Ascending aorta (tissue), 2 donors: ENCODE data around the gene LHX5. TPM values are rescaled to one million over a fixed set of nuclear protein-coding genes. Genes with fewer than 3 reads are reported as not detected.

Experiments
- DNase-seq, 2 donors: peaks; one replicate each; pipeline ENCODE4 v3.0.0-alpha.2; 2019; ENCODE audit warnings: low spot score in 2 of 2
- H3K27ac ChIP-seq, 2 donors: fragments of 200-600 bp; sonication (generic); one replicate each; pipeline ENCODE4 v1.5.1; 2016 to 2017; ENCODE audit warnings: mild to moderate bottlenecking in 1 of 2
- H3K27me3 ChIP-seq: fragments of 200-600 bp; sonication (generic); one replicate; pipeline ENCODE4 v1.5.1; 2017
- H3K36me3 ChIP-seq, 2 donors: fragments of 200-600 bp; sonication (generic); one replicate each; pipeline ENCODE4 v1.5.1; 2016
- H3K4me1 ChIP-seq, 2 donors: fragments of 200-600 bp; sonication (generic); one replicate each; pipeline ENCODE4 v1.5.1; 2016 to 2017; ENCODE audit warnings: mild to moderate bottlenecking in 1 of 2
- H3K4me3 ChIP-seq, 2 donors: fragments of 200-600 bp; sonication (generic); one replicate each; pipeline ENCODE4 v1.5.1; 2016 to 2017; ENCODE audit warnings: mild to moderate bottlenecking in 1 of 2
- H3K9me3 ChIP-seq, 2 donors: fragments of 200-600 bp; sonication (generic); one replicate each; pipeline ENCODE4 v1.5.1; 2016
- CTCF ChIP-seq, 3 experiments: fragments of 200-600 bp in 2 of 3; fragments of 450-650 bp in 1 of 3; sonication (generic) in 2 of 3; IDR thresholded peaks; one replicate each; pipeline ENCODE4 v1.5.1; 2016 to 2019; ENCODE audit warnings: antibody characterized with exemption in 3 of 3, mild to moderate bottlenecking in 1 of 3, moderate library complexity in 1 of 3
- intact Hi-C: fragments of 100-400 bp; cut with DNase I; formaldehyde crosslinking; loops from one replicate; pipeline ENCODE4 v1.15.1; 2023
- total RNA-seq: library from RNA; depleted of rRNA; stranded (reverse); fragments of >200 nt; gene quantifications from one replicate; pipeline ENCODE4 v1.1.0, GENCODE V29; 2016

LHX5 gene
- total RNA-seq, 1 donor from 2014 or later, result not detected

- H3K36me3 ChIP-seq, result no peaks in the 10 kb centered on the region
- intact Hi-C loops, result no loop called here
- DNase-seq, result no peak
- H3K27ac ChIP-seq, result no peak overlapping the region
- peaks cover 8% of the 10 kb centered on the region for H3K27me3 ChIP-seq
- no peaks in the 10 kb centered on the region for H3K4me1 ChIP-seq
- no peaks in the 10 kb centered on the region for H3K9me3 ChIP-seq
- no peak overlapping the region for H3K4me3 ChIP-seq
- TF ChIP-seq CTCF (IDR thresholded peaks at IDR 0.05), result no peak
Observed at GRCh38 chr12:113480336-113480971, 8.8 kb upstream of the LHX5 start.

- H3K36me3 ChIP-seq, result no peaks in the 10 kb centered on the region
- no peak for DNase-seq
- intact Hi-C loops, result no loop called here
- TF ChIP-seq CTCF (IDR thresholded peaks at IDR 0.05), result no peak
- no peaks in the 10 kb centered on the region for H3K9me3 ChIP-seq
- H3K4me3 ChIP-seq, result no peak overlapping the region
- peaks cover 8% of the 10 kb centered on the region for H3K27me3 ChIP-seq
- no peaks in the 10 kb centered on the region for H3K4me1 ChIP-seq
- H3K27ac ChIP-seq, result no peak overlapping the region
Observed at GRCh38 chr12:113479590-113480335, 8.1 kb upstream of the LHX5 start.

- Histone ChIP-seq H3K27me3 (peaks cover 8% of the 10 kb centered on the region), H3K27ac (no peak overlapping the region), H3K9me3 (no peaks in the 10 kb centered on the region), H3K4me1 (no peaks in the 10 kb centered on the region), H3K36me3 (no peaks in the 10 kb centered on the region), H3K4me3 (no peak overlapping the region)
- no peak for TF ChIP-seq CTCF (IDR thresholded peaks at IDR 0.05)
- DNase-seq, result no peak
- intact Hi-C loops, result no loop called here
Observed at GRCh38 chr12:113479216-113479589, 7.5 kb upstream of the LHX5 start.

GRCh38 chr12:113478351-113479011, 6.8 kb upstream of the LHX5 start:
- TF ChIP-seq CTCF (IDR thresholded peaks at IDR 0.05), result no peak
- Histone ChIP-seq H3K27ac (no peak overlapping the region), H3K4me3 (no peak overlapping the region), H3K4me1 (no peaks in the 10 kb centered on the region), H3K36me3 (no peaks in the 10 kb centered on the region), H3K9me3 (no peaks in the 10 kb centered on the region), H3K27me3 (peaks cover 8% of the 10 kb centered on the region)
- no peak for DNase-seq
- intact Hi-C loops, result no loop called here

- H3K4me1 ChIP-seq, result no peaks in the 10 kb centered on the region
- no peak overlapping the region for H3K4me3 ChIP-seq
- intact Hi-C loops, result no loop called here
- no peaks in the 10 kb centered on the region for H3K9me3 ChIP-seq
- DNase-seq, result no peak
- H3K27me3 ChIP-seq, result peaks cover 8% of the 10 kb centered on the region
- TF ChIP-seq CTCF (IDR thresholded peaks at IDR 0.05), result no peak
- H3K27ac ChIP-seq, result no peak overlapping the region
- H3K36me3 ChIP-seq, result no peaks in the 10 kb centered on the region
Observed at GRCh38 chr12:113477842-113478215, 6.2 kb upstream of the LHX5 start.
